Astrocyte (in vitro differentiated cells and primary cell): Measurements from ENCODE around the gene TRERF1.

Experiments used
- CTCF ChIP-seq: IDR thresholded peaks from 2 replicates; pipeline ENCODE4 v1.5.1; 2011; ENCODE audit warnings: low read depth, mild to moderate bottlenecking, inconsistent platforms, low read length, moderate library complexity; ENCODE audit not compliant: insufficient read depth
- EZH2 ChIP-seq: IDR thresholded peaks from 2 replicates; pipeline ENCODE4 v1.6.1; 2012; ENCODE audit warnings: mild to moderate bottlenecking, low read length, inconsistent platforms; ENCODE audit not compliant: insufficient read depth

- TF ChIP-seq CTCF = no peak
- TF ChIP-seq EZH2 = no peak
These were observed 18.3 kb downstream of the TRERF1 start for GRCh38 chr6:42433409-42433808.
